Esophagus squamous epithelium (tissue), 5 donors: ENCODE results near the gene EPC1. TPM values are rescaled to one million over a fixed set of nuclear protein-coding genes. Genes with fewer than 3 reads are reported as not detected.

Experiments
- DNase-seq: peaks from one replicate; lab custom pipeline; 2025; lab: John Stamatoyannopoulos, UW
- H3K27ac ChIP-seq, 4 donors: fragments of 200-600 bp; sonication (generic); one replicate each; pipeline ENCODE4 v1.5.1; 2016 to 2019; ENCODE audit warnings: mild to moderate bottlenecking in 1 of 4
- H3K27me3 ChIP-seq, 4 donors: fragments of 200-600 bp; sonication (generic); 1 replicate in 3 of 4; 2 replicates in 1 of 4; pipeline versions ENCODE4 v1.5.1 to v1.6.0; 2017 to 2021; ENCODE audit warnings: antibody characterized with exemption in 1 of 4
- H3K36me3 ChIP-seq, 3 donors: fragments of 200-600 bp; sonication (generic); one replicate each; pipeline ENCODE4 v1.5.1; 2016 to 2019
- H3K4me1 ChIP-seq, 3 donors: fragments of 200-600 bp; sonication (generic); one replicate each; pipeline ENCODE4 v1.5.1; 2017 to 2019
- H3K4me3 ChIP-seq, 4 donors: fragments of 200-600 bp; sonication (generic); 1 replicate in 3 of 4; 2 replicates in 1 of 4; pipeline ENCODE4 v1.5.1; 2016 to 2019; ENCODE audit warnings: mild to moderate bottlenecking in 2 of 4, moderate library complexity in 1 of 4
- H3K9me3 ChIP-seq, 3 donors: fragments of 200-600 bp; sonication (generic); one replicate each; pipeline ENCODE4 v1.5.1; 2016 to 2019
- POLR2A ChIP-seq, 4 donors: fragments of 450-650 bp; IDR thresholded peaks; one replicate each; pipeline ENCODE4 v1.6.1; 2017; ENCODE audit warnings: antibody characterized with exemption in 4 of 4, mild to moderate bottlenecking in 4 of 4, moderate library complexity in 3 of 4
- WGBS, 2 donors: methylation state at CpG; one replicate each; pipeline ENCODE4 v1.1.5; 2018; 5-methylcytosine and 5-hydroxymethylcytosine counted together
- intact Hi-C: fragments of 100-400 bp; cut with DNase I; formaldehyde crosslinking; loops from one replicate; pipeline ENCODE4 v1.15.0; 2022
- total RNA-seq, 4 donors: library from RNA; depleted of rRNA; stranded (reverse); fragments of >200 nt; gene quantifications; one replicate each; pipeline ENCODE4 v1.1.0, GENCODE V29; 2016
- TF ChIP-seq, protein P1 (sequence below), 6 experiments: fragments of 450-650 bp in 4 of 6; fragments of 200-600 bp in 2 of 6; sonication (generic) in 2 of 6; IDR thresholded peaks; one replicate each; pipeline ENCODE4 v1.5.1; 2016 to 2019; ENCODE audit warnings: antibody characterized with exemption in 6 of 6, mild to moderate bottlenecking in 4 of 6, moderate library complexity in 4 of 6
- donor health status: DM: yes; HTN: yes; CAD: no.

The EPC1 gene
- total RNA-seq, 4 donors from 2014 or later: 12.3 to 31.7 (median 21.7) TPM

GRCh38 chr10:32299354-32299980 is 47.5 kb downstream of the EPC1 start:
- TF ChIP-seq POLR2A (IDR thresholded peaks at IDR 0.05): no peak
- intact Hi-C loops: no loop called here
- no peak overlapping the region for H3K4me3 ChIP-seq
- DNase-seq: no peak
- WGBS, 2 donors: 83 to 87% methylated on average over 7 of the region's 7 CpGs
- no peak overlapping the region for H3K27ac ChIP-seq
- peaks cover 0 to 32% (median 0%) of the 10 kb centered on the region in 3 donors for H3K36me3 ChIP-seq
- no peaks in the 10 kb centered on the region for H3K27me3 ChIP-seq
- H3K4me1 ChIP-seq: peaks cover 0 to 30% (median 0%) of the 10 kb centered on the region in 3 donors
- H3K9me3 ChIP-seq: no peaks in the 10 kb centered on the region

GRCh38 chr10:32298075-32298812 is 48.7 kb downstream of the EPC1 start:
- H3K36me3 ChIP-seq: peaks cover 0 to 26% (median 0%) of the 10 kb centered on the region in 3 donors
- no peak overlapping the region for H3K27ac ChIP-seq
- no peaks in the 10 kb centered on the region for H3K9me3 ChIP-seq
- no peak for TF ChIP-seq POLR2A (IDR thresholded peaks at IDR 0.05)
- TF ChIP-seq, protein P1, sequence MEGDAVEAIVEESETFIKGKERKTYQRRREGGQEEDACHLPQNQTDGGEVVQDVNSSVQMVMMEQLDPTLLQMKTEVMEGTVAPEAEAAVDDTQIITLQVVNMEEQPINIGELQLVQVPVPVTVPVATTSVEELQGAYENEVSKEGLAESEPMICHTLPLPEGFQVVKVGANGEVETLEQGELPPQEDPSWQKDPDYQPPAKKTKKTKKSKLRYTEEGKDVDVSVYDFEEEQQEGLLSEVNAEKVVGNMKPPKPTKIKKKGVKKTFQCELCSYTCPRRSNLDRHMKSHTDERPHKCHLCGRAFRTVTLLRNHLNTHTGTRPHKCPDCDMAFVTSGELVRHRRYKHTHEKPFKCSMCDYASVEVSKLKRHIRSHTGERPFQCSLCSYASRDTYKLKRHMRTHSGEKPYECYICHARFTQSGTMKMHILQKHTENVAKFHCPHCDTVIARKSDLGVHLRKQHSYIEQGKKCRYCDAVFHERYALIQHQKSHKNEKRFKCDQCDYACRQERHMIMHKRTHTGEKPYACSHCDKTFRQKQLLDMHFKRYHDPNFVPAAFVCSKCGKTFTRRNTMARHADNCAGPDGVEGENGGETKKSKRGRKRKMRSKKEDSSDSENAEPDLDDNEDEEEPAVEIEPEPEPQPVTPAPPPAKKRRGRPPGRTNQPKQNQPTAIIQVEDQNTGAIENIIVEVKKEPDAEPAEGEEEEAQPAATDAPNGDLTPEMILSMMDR (IDR thresholded peaks at IDR 0.05): no peak
- H3K27me3 ChIP-seq: no peaks in the 10 kb centered on the region
- peaks cover 0 to 26% (median 0%) of the 10 kb centered on the region in 3 donors for H3K4me1 ChIP-seq
- no peak for DNase-seq
- intact Hi-C loops: no loop called here
- no peak overlapping the region for H3K4me3 ChIP-seq
- 82 to 83% methylated on average over 11 of the region's 11 CpGs for WGBS, 2 donors

GRCh38 chr10:32295027-32295426 is 51.9 kb downstream of the EPC1 start:
- Histone ChIP-seq H3K36me3 (peaks cover 4 to 41% (median 11%) of the 10 kb centered on the region in 3 donors), H3K27me3 (no peaks in the 10 kb centered on the region), H3K27ac (no peak overlapping the region), H3K4me1 (peaks cover 0 to 26% (median 0%) of the 10 kb centered on the region in 3 donors), H3K4me3 (no peak overlapping the region), H3K9me3 (no peaks in the 10 kb centered on the region)
- DNase-seq: no peak
- WGBS, 2 donors: 74 to 96% methylated on average over 2 of the region's 2 CpGs
- intact Hi-C loops: no loop called here
- TF ChIP-seq, protein P1 (IDR thresholded peaks at IDR 0.05): no peak
- no peak for TF ChIP-seq POLR2A (IDR thresholded peaks at IDR 0.05)

DNA sequence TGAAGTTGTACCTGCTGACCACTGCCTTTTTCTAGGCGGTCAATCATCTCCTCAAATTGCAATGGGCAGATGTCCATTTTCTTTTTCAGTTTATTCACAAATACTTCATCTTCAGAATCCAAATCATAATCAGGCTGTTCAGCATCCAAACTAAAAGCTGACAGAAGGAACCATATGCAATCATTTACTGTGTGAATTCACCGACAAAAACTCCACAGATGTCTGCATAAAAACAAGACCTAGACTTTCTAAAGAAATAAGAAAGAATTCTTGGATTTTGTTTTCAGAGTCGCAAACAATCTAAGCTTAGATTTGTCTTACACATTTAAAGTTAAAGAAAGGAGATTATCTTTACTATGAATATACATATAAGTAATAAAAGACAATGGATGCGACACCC is 53.4 kb downstream of the EPC1 start:
- intact Hi-C loops: no loop called here
- H3K4me1 ChIP-seq: peaks cover 0 to 14% (median 0%) of the 10 kb centered on the region in 3 donors
- H3K36me3 ChIP-seq: peaks cover 9 to 56% (median 14%) of the 10 kb centered on the region in 3 donors
- TF ChIP-seq, protein P1 (IDR thresholded peaks at IDR 0.05): no peak
- H3K27ac ChIP-seq: no peak overlapping the region
- no peaks in the 10 kb centered on the region for H3K27me3 ChIP-seq
- no peak overlapping the region for H3K4me3 ChIP-seq
- no peak for DNase-seq
- WGBS, 2 donors: 91 to 92% methylated on average over 4 of the region's 4 CpGs
- no peaks in the 10 kb centered on the region for H3K9me3 ChIP-seq

DNA sequence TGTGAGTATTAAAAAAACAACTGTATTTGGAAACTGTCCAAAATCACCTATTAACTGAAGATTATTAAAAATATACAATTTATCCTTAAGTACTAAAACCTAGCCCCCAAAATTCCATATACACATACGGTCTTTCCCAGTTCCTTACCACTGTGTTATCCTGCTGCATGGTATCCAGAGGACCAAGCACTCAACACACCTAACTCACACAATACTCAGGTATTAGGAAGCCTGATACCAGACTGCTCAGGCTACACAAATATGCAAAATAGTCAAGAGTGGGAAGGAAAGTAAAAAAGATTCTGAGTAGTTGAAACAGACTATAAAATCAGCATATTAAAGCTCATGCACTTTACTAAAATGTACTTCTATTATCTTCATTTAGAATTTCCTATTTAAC is 67.2 kb downstream of the EPC1 start:
- no peak for TF ChIP-seq POLR2A (IDR thresholded peaks at IDR 0.05)
- TF ChIP-seq, protein P1 (IDR thresholded peaks at IDR 0.05): no peak
- Histone ChIP-seq H3K36me3 (peaks cover 4 to 93% (median 12%) of the 10 kb centered on the region in 3 donors), H3K4me1 (peaks cover 0 to 5% (median 0%) of the 10 kb centered on the region in 3 donors), H3K4me3 (no peak overlapping the region), H3K27me3 (no peaks in the 10 kb centered on the region), H3K9me3 (no peaks in the 10 kb centered on the region), H3K27ac (no peak overlapping the region)
- 83 to 90% methylated on average over 1 of the region's 1 CpG for WGBS, 2 donors
- intact Hi-C loops: no loop called here
- no peak for DNase-seq
